Fibroblast of lung (primary cell): ENCODE results near the gene FTSJ1.

Experiments
- EZH2 ChIP-seq: IDR thresholded peaks from 2 replicates; pipeline ENCODE4 v1.5.1; 2012; ENCODE audit warnings: low read length, control low read depth, mild to moderate bottlenecking; ENCODE audit errors: missing control alignments
- TF ChIP-seq, protein P1 (sequence below), 2 donors: IDR thresholded peaks in 1 of 2; conservative IDR thresholded peaks in 1 of 2; 1 replicate in 1 of 2; 2 replicates in 1 of 2; pipeline ENCODE4 v1.5.1; 2011 to 2012; ENCODE audit warnings: low read length in 2 of 2, control low read depth in 1 of 2, inconsistent platforms in 1 of 2, low read depth in 1 of 2, mild to moderate bottlenecking in 1 of 2

- TF ChIP-seq, protein P1, sequence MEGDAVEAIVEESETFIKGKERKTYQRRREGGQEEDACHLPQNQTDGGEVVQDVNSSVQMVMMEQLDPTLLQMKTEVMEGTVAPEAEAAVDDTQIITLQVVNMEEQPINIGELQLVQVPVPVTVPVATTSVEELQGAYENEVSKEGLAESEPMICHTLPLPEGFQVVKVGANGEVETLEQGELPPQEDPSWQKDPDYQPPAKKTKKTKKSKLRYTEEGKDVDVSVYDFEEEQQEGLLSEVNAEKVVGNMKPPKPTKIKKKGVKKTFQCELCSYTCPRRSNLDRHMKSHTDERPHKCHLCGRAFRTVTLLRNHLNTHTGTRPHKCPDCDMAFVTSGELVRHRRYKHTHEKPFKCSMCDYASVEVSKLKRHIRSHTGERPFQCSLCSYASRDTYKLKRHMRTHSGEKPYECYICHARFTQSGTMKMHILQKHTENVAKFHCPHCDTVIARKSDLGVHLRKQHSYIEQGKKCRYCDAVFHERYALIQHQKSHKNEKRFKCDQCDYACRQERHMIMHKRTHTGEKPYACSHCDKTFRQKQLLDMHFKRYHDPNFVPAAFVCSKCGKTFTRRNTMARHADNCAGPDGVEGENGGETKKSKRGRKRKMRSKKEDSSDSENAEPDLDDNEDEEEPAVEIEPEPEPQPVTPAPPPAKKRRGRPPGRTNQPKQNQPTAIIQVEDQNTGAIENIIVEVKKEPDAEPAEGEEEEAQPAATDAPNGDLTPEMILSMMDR (conservative IDR thresholded peaks at IDR 0.05 in 1 of 2, IDR thresholded peaks at IDR 0.05 in 1 of 2; ENCODE audit: low read depth in 1 of 2, low read length in 2 of 2): no peak
- no peak for TF ChIP-seq EZH2
Measured at GRCh38 chrX:48520976-48521352, 45.0 kb downstream of the FTSJ1 start.
